HCT116 (cell line): ENCODE data around the gene PSMB9.

Experiments
- CEBPB ChIP-seq: IDR thresholded peaks from 2 replicates; pipeline ENCODE4 v1.6.1; 2012; ENCODE audit warnings: low read depth
- EZH2 ChIP-seq: fragments of 200-600 bp; sonication (generic); IDR thresholded peaks from 2 replicates; pipeline ENCODE4 v1.6.1; 2017; ENCODE audit warnings: antibody characterized with exemption, mixed run types
- EZH2phosphoT487 ChIP-seq: fragments of 200-600 bp; IDR thresholded peaks from 2 replicates; pipeline ENCODE4 v1.6.1; 2018; ENCODE audit warnings: antibody characterized with exemption, borderline replicate concordance
- FOSL1 ChIP-seq: IDR thresholded peaks from 2 replicates; pipeline ENCODE4 v1.6.1; 2012; ENCODE audit warnings: low read depth
- JUND ChIP-seq: IDR thresholded peaks from 2 replicates; pipeline ENCODE4 v1.6.1; 2012
- POLR2A ChIP-seq: IDR thresholded peaks from 2 replicates; pipeline ENCODE4 v1.7.0; 2011; ENCODE audit warnings: borderline replicate concordance; ENCODE audit not compliant: insufficient read depth, insufficient read length; ENCODE audit errors: extremely low read depth
- RAD21 ChIP-seq: IDR thresholded peaks from 2 replicates; pipeline ENCODE4 v1.6.1; 2012; ENCODE audit warnings: low read depth, mild to moderate bottlenecking
- SIN3A ChIP-seq: IDR thresholded peaks from 2 replicates; pipeline ENCODE4 v1.6.1; 2012; ENCODE audit warnings: low read depth
- SP1 ChIP-seq: IDR thresholded peaks from 2 replicates; pipeline ENCODE4 v1.6.1; 2012; ENCODE audit warnings: low read depth
- TF ChIP-seq, protein P1 (sequence below), 3 experiments: fragments of 200-600 bp in 1 of 3; sonication (generic) in 1 of 3; IDR thresholded peaks in 2 of 3; conservative IDR thresholded peaks in 1 of 3; 2 replicates each; pipeline ENCODE4 v1.5.1; 2012 to 2017; ENCODE audit warnings: low read depth in 2 of 3, low read length in 2 of 3, antibody characterized with exemption in 1 of 3, borderline replicate concordance in 1 of 3, control low read depth in 1 of 3, mild to moderate bottlenecking in 1 of 3, mixed read lengths in 1 of 3, mixed run types in 1 of 3, moderate library complexity in 1 of 3; ENCODE audit not compliant: insufficient read depth in 1 of 3
- TF ChIP-seq, protein P2 (sequence below): IDR thresholded peaks from 2 replicates; pipeline ENCODE4 v1.6.1; 2012; ENCODE audit warnings: low read depth
- TF ChIP-seq, protein P3 (sequence below): IDR thresholded peaks from 2 replicates; pipeline ENCODE4 v1.6.1; 2012

DNA sequence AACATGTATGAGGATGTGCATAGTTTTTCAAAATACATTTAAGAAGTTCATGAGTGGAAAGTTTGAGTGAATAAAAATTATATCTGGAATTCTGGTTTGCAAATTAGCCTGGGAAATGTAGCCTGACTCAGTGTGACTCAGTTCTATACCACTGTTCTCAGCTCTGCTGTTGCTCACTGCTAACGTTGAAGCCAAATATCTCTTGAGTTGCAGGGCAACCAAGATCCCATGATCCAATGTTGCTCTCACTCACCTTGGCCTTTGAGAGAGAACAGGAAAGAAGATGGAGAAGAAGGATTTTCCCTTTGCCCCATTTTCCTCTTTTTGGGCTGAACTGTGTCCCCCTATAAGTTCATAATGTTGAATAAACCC is 28.9 kb downstream of the PSMB9 start:
- TF ChIP-seq, protein P1, sequence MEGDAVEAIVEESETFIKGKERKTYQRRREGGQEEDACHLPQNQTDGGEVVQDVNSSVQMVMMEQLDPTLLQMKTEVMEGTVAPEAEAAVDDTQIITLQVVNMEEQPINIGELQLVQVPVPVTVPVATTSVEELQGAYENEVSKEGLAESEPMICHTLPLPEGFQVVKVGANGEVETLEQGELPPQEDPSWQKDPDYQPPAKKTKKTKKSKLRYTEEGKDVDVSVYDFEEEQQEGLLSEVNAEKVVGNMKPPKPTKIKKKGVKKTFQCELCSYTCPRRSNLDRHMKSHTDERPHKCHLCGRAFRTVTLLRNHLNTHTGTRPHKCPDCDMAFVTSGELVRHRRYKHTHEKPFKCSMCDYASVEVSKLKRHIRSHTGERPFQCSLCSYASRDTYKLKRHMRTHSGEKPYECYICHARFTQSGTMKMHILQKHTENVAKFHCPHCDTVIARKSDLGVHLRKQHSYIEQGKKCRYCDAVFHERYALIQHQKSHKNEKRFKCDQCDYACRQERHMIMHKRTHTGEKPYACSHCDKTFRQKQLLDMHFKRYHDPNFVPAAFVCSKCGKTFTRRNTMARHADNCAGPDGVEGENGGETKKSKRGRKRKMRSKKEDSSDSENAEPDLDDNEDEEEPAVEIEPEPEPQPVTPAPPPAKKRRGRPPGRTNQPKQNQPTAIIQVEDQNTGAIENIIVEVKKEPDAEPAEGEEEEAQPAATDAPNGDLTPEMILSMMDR (IDR thresholded peaks at IDR 0.05 in 2 of 3, conservative IDR thresholded peaks at IDR 0.05 in 1 of 3; ENCODE audit: borderline replicate concordance in 1 of 3, insufficient read depth in 1 of 3, low read depth in 2 of 3, low read length in 2 of 3) = no peak
- no peak for TF ChIP-seq POLR2A
- TF ChIP-seq JUND = no peak
- TF ChIP-seq FOSL1 = no peak
- no peak for TF ChIP-seq RAD21
- TF ChIP-seq CEBPB = no peak
- TF ChIP-seq SIN3A = no peak
- no peak for TF ChIP-seq SP1
- TF ChIP-seq EZH2 = no peak
- TF ChIP-seq, protein P2, sequence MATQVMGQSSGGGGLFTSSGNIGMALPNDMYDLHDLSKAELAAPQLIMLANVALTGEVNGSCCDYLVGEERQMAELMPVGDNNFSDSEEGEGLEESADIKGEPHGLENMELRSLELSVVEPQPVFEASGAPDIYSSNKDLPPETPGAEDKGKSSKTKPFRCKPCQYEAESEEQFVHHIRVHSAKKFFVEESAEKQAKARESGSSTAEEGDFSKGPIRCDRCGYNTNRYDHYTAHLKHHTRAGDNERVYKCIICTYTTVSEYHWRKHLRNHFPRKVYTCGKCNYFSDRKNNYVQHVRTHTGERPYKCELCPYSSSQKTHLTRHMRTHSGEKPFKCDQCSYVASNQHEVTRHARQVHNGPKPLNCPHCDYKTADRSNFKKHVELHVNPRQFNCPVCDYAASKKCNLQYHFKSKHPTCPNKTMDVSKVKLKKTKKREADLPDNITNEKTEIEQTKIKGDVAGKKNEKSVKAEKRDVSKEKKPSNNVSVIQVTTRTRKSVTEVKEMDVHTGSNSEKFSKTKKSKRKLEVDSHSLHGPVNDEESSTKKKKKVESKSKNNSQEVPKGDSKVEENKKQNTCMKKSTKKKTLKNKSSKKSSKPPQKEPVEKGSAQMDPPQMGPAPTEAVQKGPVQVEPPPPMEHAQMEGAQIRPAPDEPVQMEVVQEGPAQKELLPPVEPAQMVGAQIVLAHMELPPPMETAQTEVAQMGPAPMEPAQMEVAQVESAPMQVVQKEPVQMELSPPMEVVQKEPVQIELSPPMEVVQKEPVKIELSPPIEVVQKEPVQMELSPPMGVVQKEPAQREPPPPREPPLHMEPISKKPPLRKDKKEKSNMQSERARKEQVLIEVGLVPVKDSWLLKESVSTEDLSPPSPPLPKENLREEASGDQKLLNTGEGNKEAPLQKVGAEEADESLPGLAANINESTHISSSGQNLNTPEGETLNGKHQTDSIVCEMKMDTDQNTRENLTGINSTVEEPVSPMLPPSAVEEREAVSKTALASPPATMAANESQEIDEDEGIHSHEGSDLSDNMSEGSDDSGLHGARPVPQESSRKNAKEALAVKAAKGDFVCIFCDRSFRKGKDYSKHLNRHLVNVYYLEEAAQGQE = no peak
- no peak for TF ChIP-seq EZH2phosphoT487
- TF ChIP-seq, protein P3, sequence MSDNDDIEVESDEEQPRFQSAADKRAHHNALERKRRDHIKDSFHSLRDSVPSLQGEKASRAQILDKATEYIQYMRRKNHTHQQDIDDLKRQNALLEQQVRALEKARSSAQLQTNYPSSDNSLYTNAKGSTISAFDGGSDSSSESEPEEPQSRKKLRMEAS = no peak
